ENCODE results near the gene SEMA3D. TPM values are rescaled to one million over a fixed set of nuclear protein-coding genes. Genes with fewer than 3 reads are reported as not detected.

The SEMA3D gene
- total and polyA plus RNA-seq, 10 donors, result 4.6 to 210 (median 116) TPM

- Histone ChIP-seq H3K27ac (no peak overlapping the region), H3K27me3 (replicated peaks in 1 of 7) (no peaks in the 10 kb centered on the region), H3K9me3 (no peaks in the 10 kb centered on the region), H3K36me3 (no peaks in the 10 kb centered on the region), H3K4me3 (no peak overlapping the region), H3K4me1 (no peaks in the 10 kb centered on the region)
- DNase-seq, result no peak
- intact Hi-C loops (cut with DNase I; ENCODE audit: low total_unique reads), result no loop called here
- TF ChIP-seq CTCF (IDR thresholded peaks at IDR 0.05 in 8 of 11, conservative IDR thresholded peaks at IDR 0.05 in 3 of 11) (no peak), POLR2A (IDR thresholded peaks at IDR 0.05) (no peak), POLR2AphosphoS5 (IDR thresholded peaks at IDR 0.05) (no peak)
- WGBS, 5 donors, result 79 to 89% (median 82%) methylated on average over 1 of the region's 1 CpG
These were observed 53.3 kb downstream of the SEMA3D start for GRCh38 chr7:85133560-85133959.

GRCh38 chr7:85133006-85133405, 53.9 kb downstream of the SEMA3D start:
- 85 to 89% (median 85%) methylated on average over 2 of the region's 2 CpGs for WGBS, 5 donors
- intact Hi-C loops (cut with DNase I; ENCODE audit: low total_unique reads), result no loop called here
- no peaks in the 10 kb centered on the region for H3K36me3 ChIP-seq
- no peaks in the 10 kb centered on the region for H3K27me3 ChIP-seq (replicated peaks in 1 of 7)
- no peaks in the 10 kb centered on the region for H3K4me1 ChIP-seq
- no peaks in the 10 kb centered on the region for H3K9me3 ChIP-seq
- H3K27ac ChIP-seq, result no peak overlapping the region
- no peak for DNase-seq
- H3K4me3 ChIP-seq, result no peak overlapping the region
- TF ChIP-seq POLR2A (IDR thresholded peaks at IDR 0.05) (no peak), POLR2AphosphoS5 (IDR thresholded peaks at IDR 0.05) (no peak), CTCF (IDR thresholded peaks at IDR 0.05 in 8 of 11, conservative IDR thresholded peaks at IDR 0.05 in 3 of 11) (no peak)

- Histone ChIP-seq H3K9me3 (no peaks in the 10 kb centered on the region), H3K27ac (no peak overlapping the region), H3K36me3 (no peaks in the 10 kb centered on the region), H3K27me3 (replicated peaks in 1 of 7) (no peaks in the 10 kb centered on the region), H3K4me3 (no peak overlapping the region), H3K4me1 (no peaks in the 10 kb centered on the region)
- TF ChIP-seq POLR2A (IDR thresholded peaks at IDR 0.05), result no peak
- TF ChIP-seq POLR2AphosphoS5 (IDR thresholded peaks at IDR 0.05), result no peak
- no peak for TF ChIP-seq CTCF (IDR thresholded peaks at IDR 0.05 in 8 of 11, conservative IDR thresholded peaks at IDR 0.05 in 3 of 11)
- WGBS, 5 donors, result 83 to 92% (median 90%) methylated on average over 4 of the region's 4 CpGs
- DNase-seq, result no peak
- intact Hi-C loops (cut with DNase I; ENCODE audit: low total_unique reads), result no loop called here
These were observed 56.2 kb downstream of the SEMA3D start for GRCh38 chr7:85130702-85131101.

GRCh38 chr7:85126383-85126782, 60.5 kb downstream of the SEMA3D start:
- intact Hi-C loops (cut with DNase I; ENCODE audit: low total_unique reads), result no loop called here
- H3K27me3 ChIP-seq (replicated peaks in 1 of 7), result no peaks in the 10 kb centered on the region
- H3K36me3 ChIP-seq, result no peaks in the 10 kb centered on the region
- no peaks in the 10 kb centered on the region for H3K4me1 ChIP-seq
- H3K27ac ChIP-seq, result no peak overlapping the region
- TF ChIP-seq CTCF (IDR thresholded peaks at IDR 0.05 in 8 of 11, conservative IDR thresholded peaks at IDR 0.05 in 3 of 11), result no peak
- no peak for TF ChIP-seq POLR2A (IDR thresholded peaks at IDR 0.05)
- no peak for TF ChIP-seq POLR2AphosphoS5 (IDR thresholded peaks at IDR 0.05)
- DNase-seq, result no peak
- WGBS, 5 donors, result 38 to 77% (median 59%) methylated on average over 2 of the region's 2 CpGs
- no peaks in the 10 kb centered on the region for H3K9me3 ChIP-seq
- H3K4me3 ChIP-seq, result no peak overlapping the region

All from spleen (tissue), 11 donors.